Left lung (tissue), 10 donors: ENCODE data around the gene MYO15B. TPM values are rescaled to one million over a fixed set of nuclear protein-coding genes. Genes with fewer than 3 reads are reported as not detected.
A peak's percentile ranks its signal among the peaks of the same experiment; 100 is the strongest.

ENCODE experiments used
- ATAC-seq: fragments of 200-7000 bp; cut with Tn5 transposase; one replicate; pipeline ENCODE4 v1.9.1; 2020; ENCODE audit warnings: moderate library complexity
- DNase-seq, 4 donors: peaks; one replicate each; pipeline ENCODE4 v3.0.0-alpha.2; 2013 to 2020
- H3K27ac ChIP-seq, 2 donors: fragments of 200-600 bp; sonication (generic) in 1 of 2; one replicate each; pipeline versions ENCODE4 v1.5.0 to v1.8.0; 2020 to 2021
- H3K27me3 ChIP-seq, 2 donors: fragments of 200-600 bp; sonication (generic) in 1 of 2; one replicate each; pipeline versions ENCODE4 v1.5.0 to v1.8.0; 2020 to 2021
- H3K36me3 ChIP-seq, 2 donors: fragments of 200-600 bp; sonication (generic) in 1 of 2; one replicate each; pipeline versions ENCODE4 v1.5.0 to v1.8.0; 2020 to 2021
- H3K4me1 ChIP-seq, 2 donors: fragments of 200-600 bp; one replicate each; pipeline ENCODE4 v1.8.0; 2021
- H3K4me3 ChIP-seq, 2 donors: fragments of 200-600 bp; sonication (generic) in 1 of 2; one replicate each; pipeline versions ENCODE4 v1.5.0 to v1.8.0; 2020 to 2021; ENCODE audit warnings: mild to moderate bottlenecking in 1 of 2
- H3K9me3 ChIP-seq, 2 donors: fragments of 200-600 bp; sonication (generic) in 1 of 2; one replicate each; pipeline versions ENCODE4 v1.5.0 to v1.8.0; 2020 to 2021
- CTCF ChIP-seq, 2 donors: fragments of 200-600 bp; sonication (generic) in 1 of 2; IDR thresholded peaks; one replicate each; pipeline versions ENCODE4 v1.5.0 to v1.8.0; 2021; ENCODE audit warnings: antibody characterized with exemption in 2 of 2
- intact Hi-C, 2 donors: fragments of 100-400 bp; cut with DNase I; formaldehyde crosslinking; loops; one replicate each; pipeline versions ENCODE4 v1.11.2 to v1.14.2; 2022
- polyA plus RNA-seq, 6 donors: library from polyadenylated mRNA; unstranded; fragments of 120-200 nt; gene quantifications; one replicate each; pipeline ENCODE4 v1.2.1, GENCODE V29; 2013; ENCODE audit not compliant: insufficient read length in 6 of 6
- total RNA-seq, 2 donors: library from RNA; stranded (reverse); fragmentation: NEBNext Ultra II Directional; extraction: Animal tissue kit (Norgen Biotek cat#: 25700); gene quantifications; one replicate each; pipeline ENCODE4 v1.2.1, GENCODE V29; 2021
- donor health status: DM: no; HTN: yes; CAD: no.
- donor health status: DM: no; HTN: no; CAD: no.

MYO15B gene
- total and polyA plus RNA-seq, 8 donors = 125 to 350 (median 227) TPM

GRCh38 chr17:75624021-75624420 is 36.4 kb downstream of the MYO15B start:
- H3K4me1 ChIP-seq = no peaks in the 10 kb centered on the region
- no peak for ATAC-seq
- no peak overlapping the region for H3K27ac ChIP-seq
- TF ChIP-seq CTCF (IDR thresholded peaks at IDR 0.05) = no peak
- no peaks in the 10 kb centered on the region for H3K9me3 ChIP-seq
- no peak overlapping the region for H3K4me3 ChIP-seq
- no peaks in the 10 kb centered on the region for H3K27me3 ChIP-seq
- no peak for DNase-seq
- H3K36me3 ChIP-seq = peaks cover 0 to 90% of the 10 kb centered on the region in 2 donors
- intact Hi-C loops = no loop called here

GRCh38 chr17:75624714-75625345 is 37.2 kb downstream of the MYO15B start:
- peaks cover 0 to 85% of the 10 kb centered on the region in 2 donors for H3K36me3 ChIP-seq
- no peak for ATAC-seq
- H3K4me1 ChIP-seq = no peaks in the 10 kb centered on the region

GRCh38 chr17:75625813-75626486 is 38.4 kb downstream of the MYO15B start:
- Histone ChIP-seq H3K36me3 (peaks cover 0 to 84% of the 10 kb centered on the region in 2 donors), H3K27ac (no peak overlapping the region), H3K27me3 (no peaks in the 10 kb centered on the region), H3K9me3 (no peaks in the 10 kb centered on the region), H3K4me3 (no peak overlapping the region), H3K4me1 (no peaks in the 10 kb centered on the region)
- peak in 1 of 2 donors; percentile 51 for TF ChIP-seq CTCF (IDR thresholded peaks at IDR 0.05)
- ATAC-seq (peak; percentile 23), DNase-seq (no peak)
- intact Hi-C loops = no loop called here

More at GRCh38 chr17:75624714-75625345, 37.2 kb downstream of the MYO15B start:
- H3K27ac ChIP-seq = no peak overlapping the region
- no peaks in the 10 kb centered on the region for H3K27me3 ChIP-seq
- H3K9me3 ChIP-seq = no peaks in the 10 kb centered on the region
- no peak for DNase-seq
- no peak overlapping the region for H3K4me3 ChIP-seq
- intact Hi-C loops = no loop called here
- TF ChIP-seq CTCF (IDR thresholded peaks at IDR 0.05) = no peak

GRCh38 chr17:75626496-75627038 is 39.0 kb downstream of the MYO15B start:
- Histone ChIP-seq H3K27ac (no peak overlapping the region), H3K36me3 (peaks cover 0 to 80% of the 10 kb centered on the region in 2 donors), H3K27me3 (no peaks in the 10 kb centered on the region), H3K4me1 (no peaks in the 10 kb centered on the region), H3K4me3 (no peak overlapping the region), H3K9me3 (no peaks in the 10 kb centered on the region)
- TF ChIP-seq CTCF (IDR thresholded peaks at IDR 0.05) = no peak
- intact Hi-C loops = no loop called here
- no peak for ATAC-seq
- peak in 1 of 4 donors; percentile 37 for DNase-seq

GRCh38 chr17:75627094-75627493 is 39.5 kb downstream of the MYO15B start:
- intact Hi-C loops = no loop called here
- Histone ChIP-seq H3K4me3 (no peak overlapping the region), H3K27ac (no peak overlapping the region), H3K27me3 (no peaks in the 10 kb centered on the region), H3K4me1 (no peaks in the 10 kb centered on the region), H3K36me3 (peaks cover 0 to 74% of the 10 kb centered on the region in 2 donors), H3K9me3 (no peaks in the 10 kb centered on the region)
- peak in 1 of 4 donors; percentile 47 for DNase-seq
- no peak for ATAC-seq
- TF ChIP-seq CTCF (IDR thresholded peaks at IDR 0.05) = no peak
